Skin epidermis (tissue), 12 donors: Measurements from ENCODE around the gene ALCAM.

Experiments
- H3K27ac ChIP-seq, 21 experiments: fragments of 200-600 bp; sonication (generic) in 11 of 21; one replicate each; pipeline ENCODE4 v1.5.0; 2020; ENCODE audit warnings: mild to moderate bottlenecking in 3 of 21, inconsistent platforms in 2 of 21, moderate library complexity in 2 of 21
- H3K4me3 ChIP-seq, 7 experiments: fragments of 200-600 bp; sonication (generic) in 2 of 7; one replicate each; pipeline ENCODE4 v1.5.0; 2020; ENCODE audit warnings: inconsistent platforms in 2 of 7, mild to moderate bottlenecking in 2 of 7, moderate library complexity in 1 of 7

ALCAM gene

GRCh38 chr3:105608623-105609022, 241.9 kb downstream of the ALCAM start:
- H3K4me3 ChIP-seq = no peak overlapping the region
- no peak overlapping the region for H3K27ac ChIP-seq

- Histone ChIP-seq H3K4me3 (no peak overlapping the region), H3K27ac (no peak overlapping the region)
Measured at GRCh38 chr3:105610473-105610872, 243.8 kb downstream of the ALCAM start.

GRCh38 chr3:105611304-105612192, 244.8 kb downstream of the ALCAM start:
- no peak overlapping the region for H3K27ac ChIP-seq

GRCh38 chr3:105613120-105613519, 246.4 kb downstream of the ALCAM start:
- Histone ChIP-seq H3K27ac (no peak overlapping the region), H3K4me3 (no peak overlapping the region)

More at GRCh38 chr3:105611304-105612192, 244.8 kb downstream of the ALCAM start:
- H3K4me3 ChIP-seq = no peak overlapping the region

- Histone ChIP-seq H3K27ac (no peak overlapping the region), H3K4me3 (no peak overlapping the region)
Measured at GRCh38 chr3:105614288-105615030, 247.8 kb downstream of the ALCAM start.

- no peak overlapping the region for H3K4me3 ChIP-seq
- H3K27ac ChIP-seq = no peak overlapping the region
Measured at GRCh38 chr3:105615814-105616213, 249.1 kb downstream of the ALCAM start.

GRCh38 chr3:105616374-105617121, 249.8 kb downstream of the ALCAM start:
- H3K4me3 ChIP-seq = no peak overlapping the region

GRCh38 chr3:105618556-105618955, 251.8 kb downstream of the ALCAM start:
- no peak overlapping the region for H3K4me3 ChIP-seq

More at GRCh38 chr3:105616374-105617121, 249.8 kb downstream of the ALCAM start:
- H3K27ac ChIP-seq = no peak overlapping the region

GRCh38 chr3:105619651-105620050, 252.9 kb downstream of the ALCAM start:
- no peak overlapping the region for H3K27ac ChIP-seq
- H3K4me3 ChIP-seq = no peak overlapping the region

More at GRCh38 chr3:105618556-105618955, 251.8 kb downstream of the ALCAM start:
- no peak overlapping the region for H3K27ac ChIP-seq

- H3K4me3 ChIP-seq = no peak overlapping the region
Measured at GRCh38 chr3:105620236-105620635, 253.5 kb downstream of the ALCAM start.

GRCh38 chr3:105622169-105622568, 255.5 kb downstream of the ALCAM start:
- no peak overlapping the region for H3K27ac ChIP-seq
- no peak overlapping the region for H3K4me3 ChIP-seq

More at GRCh38 chr3:105620236-105620635, 253.5 kb downstream of the ALCAM start:
- H3K27ac ChIP-seq = no peak overlapping the region
